ENCODE measurements around the gene MLH3.

DNA sequence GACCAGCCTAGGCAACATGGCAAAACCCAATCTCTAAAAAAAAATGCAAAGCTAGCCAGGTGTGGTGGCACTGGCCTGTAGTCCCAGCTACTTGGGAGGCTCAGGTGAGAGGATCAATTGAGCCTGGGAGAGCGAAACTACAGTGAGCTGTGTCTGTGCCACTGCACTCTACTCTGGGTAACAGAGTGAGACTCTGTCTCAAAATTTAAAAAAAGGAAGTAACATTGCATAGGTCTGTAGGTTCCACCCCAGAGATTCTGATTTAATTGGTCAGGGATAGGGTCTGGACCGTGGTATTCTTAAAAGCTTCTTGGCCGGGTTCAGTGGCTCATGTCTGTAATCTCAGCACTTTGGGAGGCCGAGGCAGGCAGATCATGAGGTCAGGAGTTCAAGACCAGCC, 44.4 kb upstream of the MLH3 start:
- TF ChIP-seq RAD21 (CRISPR knock-in tag; IDR thresholded peaks at IDR 0.05) (no peak), SP4 (CRISPR knock-in tag; IDR thresholded peaks at IDR 0.05) (no peak), SMC3 (IDR thresholded peaks at IDR 0.05; ENCODE audit: low read length) (no peak), PHB2 (IDR thresholded peaks at IDR 0.05; ENCODE audit: partially characterized antibody) (no peak), DNMT3B (CRISPR knock-in tag; conservative IDR thresholded peaks at IDR 0.05) (no peak), NR1H2 (CRISPR knock-in tag; IDR thresholded peaks at IDR 0.05; ENCODE audit: borderline replicate concordance, low read depth) (no peak)
- TF ChIP-seq, protein P1, sequence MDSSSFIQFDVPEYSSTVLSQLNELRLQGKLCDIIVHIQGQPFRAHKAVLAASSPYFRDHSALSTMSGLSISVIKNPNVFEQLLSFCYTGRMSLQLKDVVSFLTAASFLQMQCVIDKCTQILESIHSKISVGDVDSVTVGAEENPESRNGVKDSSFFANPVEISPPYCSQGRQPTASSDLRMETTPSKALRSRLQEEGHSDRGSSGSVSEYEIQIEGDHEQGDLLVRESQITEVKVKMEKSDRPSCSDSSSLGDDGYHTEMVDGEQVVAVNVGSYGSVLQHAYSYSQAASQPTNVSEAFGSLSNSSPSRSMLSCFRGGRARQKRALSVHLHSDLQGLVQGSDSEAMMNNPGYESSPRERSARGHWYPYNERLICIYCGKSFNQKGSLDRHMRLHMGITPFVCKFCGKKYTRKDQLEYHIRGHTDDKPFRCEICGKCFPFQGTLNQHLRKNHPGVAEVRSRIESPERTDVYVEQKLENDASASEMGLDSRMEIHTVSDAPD (CRISPR knock-in tag; IDR thresholded peaks at IDR 0.05), result no peak

Data from HepG2 (cell line).